DND-41 (cell line): ENCODE data around the gene WSB2.

Experiments
- ATAC-seq: fragments of 200-7000 bp; cut with Tn5 transposase; 3 replicates; pipeline ENCODE4 v1.9.1; 2021; ENCODE audit warnings: low read depth; ENCODE audit not compliant: insufficient read depth
- DNase-seq: peaks from one replicate; pipeline ENCODE4 v3.0.0-alpha.2; 2020
- H2AFZ ChIP-seq: 2 replicates; pipeline ENCODE4 v1.6.0; 2012; ENCODE audit warnings: low read depth, low read length
- H3K27ac ChIP-seq: 2 replicates; pipeline ENCODE4 v1.5.1; 2012; ENCODE audit warnings: low read length, inconsistent platforms
- H3K27me3 ChIP-seq: fragments of 200-600 bp; sonication (generic); 2 replicates; pipeline ENCODE4 v1.6.0; 2012; ENCODE audit warnings: low read length, mild to moderate bottlenecking, inconsistent platforms; ENCODE audit not compliant: insufficient read depth, poor library complexity
- H3K36me3 ChIP-seq: 2 replicates; pipeline ENCODE4 v1.5.1; 2012; ENCODE audit warnings: low read length, inconsistent platforms; ENCODE audit not compliant: insufficient read depth
- H3K4me1 ChIP-seq: 2 replicates; pipeline ENCODE4 v1.5.1; 2012; ENCODE audit warnings: mild to moderate bottlenecking, low read length; ENCODE audit not compliant: insufficient read depth
- H3K4me2 ChIP-seq: 2 replicates; pipeline ENCODE4 v1.6.0; 2012; ENCODE audit warnings: mild to moderate bottlenecking, moderate library complexity, low read length, inconsistent platforms; ENCODE audit not compliant: insufficient read depth
- H3K4me3 ChIP-seq, 2 experiments: fragments of 200-600 bp in 1 of 2; shearing (Covaris generic) in 1 of 2; 2 replicates each; pipeline ENCODE4 v1.5.1; 2012 to 2016; ENCODE audit warnings: inconsistent platforms in 2 of 2, low read length in 2 of 2, mild to moderate bottlenecking in 2 of 2, low read depth in 1 of 2, moderate library complexity in 1 of 2
- H3K79me2 ChIP-seq: 2 replicates; pipeline ENCODE4 v1.6.0; 2012; ENCODE audit warnings: low read length, inconsistent platforms; ENCODE audit not compliant: insufficient read depth
- H3K9ac ChIP-seq: 2 replicates; pipeline ENCODE4 v1.6.0; 2012; ENCODE audit warnings: low read depth, mild to moderate bottlenecking, inconsistent platforms, low read length, moderate library complexity
- H3K9me3 ChIP-seq: 2 replicates; pipeline ENCODE4 v1.5.1; 2012; ENCODE audit warnings: low read length, moderate library complexity, mild to moderate bottlenecking, inconsistent platforms; ENCODE audit not compliant: insufficient read depth, severe bottlenecking
- H4K20me1 ChIP-seq: 2 replicates; pipeline ENCODE4 v1.6.0; 2012; ENCODE audit warnings: low read length; ENCODE audit not compliant: insufficient read depth
- EZH2 ChIP-seq: IDR thresholded peaks from 3 replicates; pipeline ENCODE4 v1.6.1; 2012; ENCODE audit warnings: borderline replicate concordance, low read depth, mild to moderate bottlenecking, moderate library complexity, low read length, inconsistent platforms; ENCODE audit not compliant: severe bottlenecking
- TF ChIP-seq, protein P1 (sequence below): IDR thresholded peaks from 2 replicates; pipeline ENCODE4 v1.5.1; 2012; ENCODE audit warnings: borderline replicate concordance, low read length, moderate library complexity, mild to moderate bottlenecking; ENCODE audit not compliant: poor library complexity, severe bottlenecking; ENCODE audit errors: extremely low read depth

Gene WSB2

DNA sequence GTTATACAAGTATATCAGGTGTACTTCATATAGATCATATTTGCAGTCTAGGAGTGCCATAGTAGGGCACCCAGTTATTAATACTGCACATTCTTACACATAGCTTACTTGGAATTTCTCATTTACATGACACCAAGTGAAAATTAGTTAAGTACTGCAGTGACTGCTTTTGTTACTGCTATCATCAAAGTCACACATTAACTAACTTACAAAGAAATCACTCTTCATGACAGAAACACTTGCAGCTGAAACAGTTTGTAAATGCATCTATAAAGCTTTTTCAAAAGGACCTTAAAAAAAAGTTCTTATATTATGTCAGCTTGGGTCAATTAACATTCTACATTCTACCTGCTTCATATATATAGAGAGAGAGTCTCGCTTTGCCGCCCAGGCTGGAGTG lies 62.3 kb downstream of the WSB2 start:
- Histone ChIP-seq H3K4me2 (no peak overlapping the region), H3K4me3 (no peak overlapping the region), H3K79me2 (no peaks in the 10 kb centered on the region), H3K9me3 (no peaks in the 10 kb centered on the region), H3K27me3 (no peaks in the 10 kb centered on the region), H3K4me1 (no peaks in the 10 kb centered on the region), H3K27ac (no peak overlapping the region), H3K9ac (no peak overlapping the region), H4K20me1 (no peaks in the 10 kb centered on the region), H2AFZ (no peak overlapping the region), H3K36me3 (no peaks in the 10 kb centered on the region)
- DNase-seq = no peak
- ATAC-seq = no peak
- TF ChIP-seq EZH2 = no peak
- TF ChIP-seq, protein P1, sequence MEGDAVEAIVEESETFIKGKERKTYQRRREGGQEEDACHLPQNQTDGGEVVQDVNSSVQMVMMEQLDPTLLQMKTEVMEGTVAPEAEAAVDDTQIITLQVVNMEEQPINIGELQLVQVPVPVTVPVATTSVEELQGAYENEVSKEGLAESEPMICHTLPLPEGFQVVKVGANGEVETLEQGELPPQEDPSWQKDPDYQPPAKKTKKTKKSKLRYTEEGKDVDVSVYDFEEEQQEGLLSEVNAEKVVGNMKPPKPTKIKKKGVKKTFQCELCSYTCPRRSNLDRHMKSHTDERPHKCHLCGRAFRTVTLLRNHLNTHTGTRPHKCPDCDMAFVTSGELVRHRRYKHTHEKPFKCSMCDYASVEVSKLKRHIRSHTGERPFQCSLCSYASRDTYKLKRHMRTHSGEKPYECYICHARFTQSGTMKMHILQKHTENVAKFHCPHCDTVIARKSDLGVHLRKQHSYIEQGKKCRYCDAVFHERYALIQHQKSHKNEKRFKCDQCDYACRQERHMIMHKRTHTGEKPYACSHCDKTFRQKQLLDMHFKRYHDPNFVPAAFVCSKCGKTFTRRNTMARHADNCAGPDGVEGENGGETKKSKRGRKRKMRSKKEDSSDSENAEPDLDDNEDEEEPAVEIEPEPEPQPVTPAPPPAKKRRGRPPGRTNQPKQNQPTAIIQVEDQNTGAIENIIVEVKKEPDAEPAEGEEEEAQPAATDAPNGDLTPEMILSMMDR = no peak

DNA sequence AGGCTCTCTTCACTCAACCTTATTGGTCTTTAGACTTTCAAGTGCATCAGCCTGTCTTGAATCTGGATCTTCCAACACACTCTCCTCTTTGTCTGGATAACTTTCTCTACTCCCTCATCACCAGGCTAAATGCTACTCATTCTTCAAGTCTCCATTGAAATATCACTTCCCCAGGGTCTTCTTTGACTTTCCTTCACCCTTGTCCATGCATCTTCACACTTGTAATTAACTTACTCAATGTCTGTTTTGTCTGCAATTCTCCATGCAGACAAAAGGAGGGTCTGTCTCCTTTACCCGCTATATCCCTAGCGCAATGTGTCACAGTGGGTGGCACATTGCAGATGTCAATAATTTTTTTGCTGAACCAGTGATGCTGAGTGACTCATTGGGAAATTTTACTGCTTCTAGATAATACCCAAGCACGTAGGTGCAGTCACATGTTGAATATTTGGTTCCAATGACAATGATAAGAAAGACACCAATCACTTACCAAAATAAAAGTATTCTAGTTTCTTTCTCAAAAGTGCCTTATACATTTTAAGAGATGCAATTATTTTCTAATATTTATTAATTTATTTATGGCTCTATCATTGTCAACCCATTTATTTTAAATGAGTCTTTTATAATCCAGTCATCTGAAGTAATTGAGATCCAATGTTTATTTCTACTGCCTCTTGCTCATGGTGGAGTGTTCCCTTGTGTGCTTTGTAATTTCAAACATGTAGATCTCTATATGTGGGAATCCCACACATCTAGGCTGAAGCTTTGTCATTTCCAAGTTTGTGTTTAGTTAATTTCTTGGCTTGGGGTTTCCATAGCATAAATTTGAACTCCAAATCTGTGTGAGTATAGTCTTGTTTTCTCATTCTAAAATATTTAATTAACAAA lies 66.2 kb downstream of the WSB2 start:
- no peak overlapping the region for H3K4me2 ChIP-seq
- H3K9me3 ChIP-seq = no peaks in the 10 kb centered on the region
- no peaks in the 10 kb centered on the region for H4K20me1 ChIP-seq
- DNase-seq (no peak), ATAC-seq (no peak)
- H3K27me3 ChIP-seq = no peaks in the 10 kb centered on the region
- H3K9ac ChIP-seq = no peak overlapping the region
- no peak overlapping the region for H2AFZ ChIP-seq
- no peak overlapping the region for H3K27ac ChIP-seq
- H3K36me3 ChIP-seq = no peaks in the 10 kb centered on the region
- H3K79me2 ChIP-seq = no peaks in the 10 kb centered on the region
- H3K4me3 ChIP-seq = no peak overlapping the region
- no peaks in the 10 kb centered on the region for H3K4me1 ChIP-seq
- TF ChIP-seq EZH2 = no peak
- TF ChIP-seq, protein P1 = no peak

DNA sequence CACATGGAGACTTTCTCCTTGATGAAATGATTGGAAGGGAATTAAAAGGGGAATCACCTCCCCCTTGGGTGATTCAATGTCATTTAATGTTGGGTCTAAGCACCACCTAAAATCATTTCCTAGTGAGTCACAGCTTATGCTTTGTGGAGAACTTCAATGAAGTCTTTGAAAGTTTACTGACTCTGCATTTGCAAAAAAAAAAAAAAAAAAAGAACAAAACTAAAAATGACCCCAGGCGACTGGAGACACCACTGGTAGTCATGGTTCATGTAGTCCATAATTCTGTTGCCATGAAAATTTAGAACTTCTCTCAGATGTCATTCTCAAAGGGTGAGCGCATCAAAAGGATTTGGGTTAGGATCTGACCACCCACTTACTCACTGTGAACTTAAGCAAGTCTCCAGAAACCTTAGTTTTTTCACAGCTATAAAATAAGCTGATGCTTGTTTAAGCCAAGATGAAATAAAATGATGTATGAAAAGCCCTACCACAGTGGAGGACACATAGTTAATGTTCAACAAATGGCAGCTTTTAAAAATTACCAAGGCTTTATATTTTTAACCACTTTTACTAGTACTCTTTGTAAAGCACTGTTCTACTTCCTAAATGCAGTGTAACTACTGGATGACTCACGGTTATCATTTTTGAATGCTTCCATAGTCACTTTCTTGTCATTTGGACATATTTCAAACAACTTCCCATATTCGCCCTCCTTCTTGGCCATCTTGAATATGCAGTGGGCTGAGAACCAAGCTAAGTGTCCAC lies 74.1 kb downstream of the WSB2 start:
- no peak for TF ChIP-seq EZH2
- TF ChIP-seq, protein P1 = no peak
- no peak for DNase-seq
- Histone ChIP-seq H3K79me2 (no peaks in the 10 kb centered on the region), H3K27ac (no peak overlapping the region), H4K20me1 (no peaks in the 10 kb centered on the region), H3K4me2 (no peak overlapping the region), H3K4me3 (no peak overlapping the region), H3K9me3 (no peaks in the 10 kb centered on the region), H3K27me3 (peaks cover 6% of the 10 kb centered on the region), H3K4me1 (no peaks in the 10 kb centered on the region), H3K36me3 (no peaks in the 10 kb centered on the region), H3K9ac (no peak overlapping the region), H2AFZ (no peak overlapping the region)
- ATAC-seq = no peak
